Smooth muscle cell (in vitro differentiated cells): ENCODE results near the gene CHRNA10. TPM values are rescaled to one million over a fixed set of nuclear protein-coding genes. Genes with fewer than 3 reads are reported as not detected.

Source experiments
- DNase-seq: peaks from one replicate; lab custom pipeline; 2025; ENCODE audit not compliant: unreplicated experiment; lab: John Stamatoyannopoulos, UW
- H2AFZ ChIP-seq: fragments of 200-600 bp; sonication (generic); 2 replicates; pipeline ENCODE4 v1.6.0; 2016; ENCODE audit warnings: antibody characterized with exemption, low read depth, mild to moderate bottlenecking
- H3F3A ChIP-seq: fragments of 200-600 bp; sonication (generic); 2 replicates; pipeline ENCODE4 v1.6.0; 2017; ENCODE audit warnings: antibody characterized with exemption, low read depth
- H3K27ac ChIP-seq: fragments of 200-600 bp; sonication (generic); 2 replicates; pipeline ENCODE4 v1.5.1; 2016; ENCODE audit warnings: low read depth, mild to moderate bottlenecking
- H3K27me3 ChIP-seq: fragments of 200-600 bp; sonication (generic); 2 replicates; pipeline ENCODE4 v1.6.1; 2016; ENCODE audit warnings: low read depth, mild to moderate bottlenecking
- H3K36me3 ChIP-seq: fragments of 200-600 bp; sonication (generic); 2 replicates; pipeline ENCODE4 v1.5.1; 2016; ENCODE audit warnings: low read depth
- H3K4me1 ChIP-seq: fragments of 200-600 bp; sonication (generic); 2 replicates; pipeline ENCODE4 v1.5.1; 2016; ENCODE audit warnings: low read depth
- H3K4me2 ChIP-seq: fragments of 200-600 bp; sonication (generic); 2 replicates; pipeline ENCODE4 v1.6.0; 2016; ENCODE audit warnings: mild to moderate bottlenecking
- H3K4me3 ChIP-seq: fragments of 200-600 bp; sonication (generic); 2 replicates; pipeline ENCODE4 v1.5.1; 2016; ENCODE audit warnings: mild to moderate bottlenecking
- H3K79me2 ChIP-seq: fragments of 200-600 bp; sonication (generic); 2 replicates; pipeline ENCODE4 v1.6.0; 2016; ENCODE audit warnings: low read depth, mild to moderate bottlenecking
- H3K9ac ChIP-seq: fragments of 200-600 bp; sonication (generic); 2 replicates; pipeline ENCODE4 v1.6.0; 2016; ENCODE audit warnings: low read depth
- H3K9me3 ChIP-seq: fragments of 200-600 bp; sonication (generic); replicated peaks from 2 replicates; pipeline ENCODE4 v1.5.1; 2016; ENCODE audit warnings: low read depth
- H4K20me1 ChIP-seq: fragments of 200-600 bp; sonication (generic); 2 replicates; pipeline ENCODE4 v1.6.0; 2016; ENCODE audit warnings: low read depth
- CTCF ChIP-seq: fragments of 200-600 bp; sonication (generic); IDR thresholded peaks from 2 replicates; pipeline ENCODE4 v1.5.1; 2017; ENCODE audit warnings: borderline replicate concordance, mild to moderate bottlenecking, antibody characterized with exemption; ENCODE audit not compliant: insufficient read depth, poor library complexity, severe bottlenecking
- WGBS: methylation state at CpG from one replicate; pipeline ENCODE4 v1.1.7; 2016; ENCODE audit warnings: low lambda C conversion rate; 5-methylcytosine and 5-hydroxymethylcytosine counted together
- polyA plus RNA-seq: library from polyadenylated mRNA; unstranded; fragments of >200 nt; fragmentation: Nextera tagmentation; extraction: Ambion mirVana; gene quantifications from 2 replicates; pipeline ENCODE4 v1.2.1, GENCODE V29; 2016
- total RNA-seq: library from RNA; depleted of rRNA; stranded (reverse); fragments of >200 nt; gene quantifications from 2 replicates; pipeline ENCODE4 v1.2.3, GENCODE V29; 2014

The CHRNA10 gene
- total RNA-seq: 0.58 and 1.0 TPM in 2 replicates
- 0.41 and 2.3 TPM in 2 replicates for polyA plus RNA-seq

GRCh38 chr11:3671334-3672254, at the start of gene CHRNA10:
TSS of gene CHRNA10 (minus strand) at chr11:3671384. CDS start at chr11:3671312, 72 bp downstream.
- Histone ChIP-seq H3K9ac (no peak within 1 kb of the TSS), H3K36me3 (peaks cover 4% of the 10 kb centered on the region), H3K27me3 (no peaks in the 10 kb centered on the region), H3K79me2 (no peaks in the 10 kb centered on the region), H3K4me2 (no peak within 1 kb of the TSS), H3F3A (no peaks in the 10 kb centered on the region), H3K4me3 (no peak within 1 kb of the TSS), H3K4me1 (no peaks in the 10 kb centered on the region), H3K9me3 (no peaks in the 10 kb centered on the region), H2AFZ (no peak within 1 kb of the TSS), H4K20me1 (no peaks in the 10 kb centered on the region), H3K27ac (no peak within 1 kb of the TSS)
- DNase-seq: no peak
- no peak for TF ChIP-seq CTCF
- whole genome bisulfite sequencing: 79% methylated on average over 9 of the region's 9 CpGs

GRCh38 chr11:3712274-3712673, 41.1 kb upstream of the CHRNA10 start:
- no peaks in the 10 kb centered on the region for H3K9me3 ChIP-seq
- H3K9ac ChIP-seq: no peak overlapping the region
- WGBS: 87% methylated on average over 6 of the region's 6 CpGs
- no peak for DNase-seq
- no peaks in the 10 kb centered on the region for H3K27me3 ChIP-seq
- no peak for TF ChIP-seq CTCF
- H3K4me3 ChIP-seq: no peak overlapping the region
- peaks cover 28% of the 10 kb centered on the region for H3K36me3 ChIP-seq
- no peak overlapping the region for H3K4me2 ChIP-seq
- H3K27ac ChIP-seq: no peak overlapping the region
- no peak overlapping the region for H2AFZ ChIP-seq
- H3K4me1 ChIP-seq: no peaks in the 10 kb centered on the region
- peaks cover 5% of the 10 kb centered on the region for H3K79me2 ChIP-seq
- H3F3A ChIP-seq: peaks cover 9% of the 10 kb centered on the region
- no peaks in the 10 kb centered on the region for H4K20me1 ChIP-seq

GRCh38 chr11:3710485-3711259, 39.5 kb upstream of the CHRNA10 start:
- H3F3A ChIP-seq: peaks cover 9% of the 10 kb centered on the region
- 90% methylated on average over 4 of the region's 4 CpGs for WGBS
- TF ChIP-seq CTCF: no peak
- no peak overlapping the region for H3K27ac ChIP-seq
- no peak overlapping the region for H2AFZ ChIP-seq
- H3K4me2 ChIP-seq: no peak overlapping the region
- H3K9me3 ChIP-seq: no peaks in the 10 kb centered on the region
- no peaks in the 10 kb centered on the region for H4K20me1 ChIP-seq
- H3K27me3 ChIP-seq: no peaks in the 10 kb centered on the region
- peaks cover 24% of the 10 kb centered on the region for H3K36me3 ChIP-seq
- H3K4me1 ChIP-seq: no peaks in the 10 kb centered on the region
- DNase-seq: no peak
- H3K4me3 ChIP-seq: no peak overlapping the region
- H3K79me2 ChIP-seq: peaks cover 5% of the 10 kb centered on the region
- no peak overlapping the region for H3K9ac ChIP-seq
